Mesenteric fat pad (tissue), 1 donor: ENCODE data around the gene FKBP3. TPM values are rescaled to one million over a fixed set of nuclear protein-coding genes. Genes with fewer than 3 reads are reported as not detected.

ENCODE experiments used
- total RNA-seq: library from RNA; stranded (reverse); fragmentation: NEBNext Ultra II Directional; extraction: Animal tissue kit (Norgen Biotek cat#: 25700); gene quantifications from one replicate; pipeline ENCODE4 v1.2.1, GENCODE V29; 2021
- donor health status: DM: yes; HTN: yes; CAD: no.

FKBP3 gene
- total RNA-seq, 1 donor from 2014 or later: 36.6 TPM

Other genes with a start within 250 kb of the FKBP3 start
- gene KLHL28, start 172.5 kb downstream of the FKBP3 start, total RNA-seq: 10.0 TPM
- gene TOGARAM1, start 172.3 kb downstream of the FKBP3 start, total RNA-seq: 13.4 TPM
- gene PRPF39, start 50.4 kb downstream of the FKBP3 start, total RNA-seq: 26.9 TPM
- 6.1 TPM for gene FANCM, start 1.4 kb upstream of the FKBP3 start, total RNA-seq
- gene MIS18BP1, start 118.7 kb upstream of the FKBP3 start, total RNA-seq: 21.0 TPM